H9 (cell line): Measurements from ENCODE around the gene SSBP2. TPM values are rescaled to one million over a fixed set of nuclear protein-coding genes. Genes with fewer than 3 reads are reported as not detected.

ENCODE experiments used
- DNase-seq: peaks from one replicate; pipeline ENCODE4 v3.0.0-alpha.2; 2017
- H2AFZ ChIP-seq: one replicate; pipeline ENCODE4 v1.6.1; 2013; ENCODE audit warnings: mild to moderate bottlenecking, low read length, control low read depth, moderate library complexity
- H2AK5ac ChIP-seq: 2 replicates; pipeline ENCODE4 v1.6.1; 2013; ENCODE audit warnings: low read length, control low read depth, mixed read lengths; ENCODE audit not compliant: insufficient read length
- H2BK120ac ChIP-seq: one replicate; pipeline ENCODE4 v1.6.1; 2013; ENCODE audit warnings: low read depth, mild to moderate bottlenecking, low read length, control low read depth, inconsistent platforms; ENCODE audit not compliant: poor library complexity, severe bottlenecking
- H2BK12ac ChIP-seq: 2 replicates; pipeline ENCODE4 v1.6.1; 2013; ENCODE audit warnings: low read length, control low read depth, mixed read lengths, low read depth; ENCODE audit not compliant: insufficient read length
- H2BK15ac ChIP-seq: 2 replicates; pipeline ENCODE4 v1.6.1; 2013; ENCODE audit warnings: low read depth, low read length, control low read depth
- H2BK20ac ChIP-seq: one replicate; pipeline ENCODE4 v1.6.1; 2013; ENCODE audit warnings: low read depth, mild to moderate bottlenecking, low read length, control low read depth, inconsistent platforms; ENCODE audit not compliant: poor library complexity, severe bottlenecking
- H2BK5ac ChIP-seq: 2 replicates; pipeline ENCODE4 v1.6.1; 2013; ENCODE audit warnings: low read length, control low read depth, mixed read lengths; ENCODE audit not compliant: insufficient read length
- H3K14ac ChIP-seq: 2 replicates; pipeline ENCODE4 v1.6.1; 2013; ENCODE audit warnings: low read length, control low read depth; ENCODE audit not compliant: insufficient read depth
- H3K18ac ChIP-seq: 2 replicates; pipeline ENCODE4 v1.6.1; 2013; ENCODE audit warnings: low read depth, mild to moderate bottlenecking, mixed read lengths, low read length, control low read depth; ENCODE audit not compliant: insufficient read length
- H3K23ac ChIP-seq: 2 replicates; pipeline ENCODE4 v1.6.1; 2013; ENCODE audit warnings: low read length, control low read depth, mixed read lengths, low read depth; ENCODE audit not compliant: insufficient read length
- H3K23me2 ChIP-seq: 2 replicates; pipeline ENCODE4 v1.6.1; 2013; ENCODE audit warnings: low read depth, mild to moderate bottlenecking, mixed read lengths, low read length, control low read depth; ENCODE audit not compliant: insufficient read length, poor library complexity, severe bottlenecking
- H3K27ac ChIP-seq: 2 replicates; pipeline ENCODE4 v1.5.1; 2013; ENCODE audit warnings: low read length, control low read depth, mixed read lengths, low read depth; ENCODE audit not compliant: insufficient read length
- H3K27me3 ChIP-seq: 2 replicates; pipeline ENCODE4 v1.6.1; 2013; ENCODE audit warnings: low read length, control low read depth, inconsistent platforms; ENCODE audit not compliant: insufficient read depth
- H3K4ac ChIP-seq: 2 replicates; pipeline ENCODE4 v1.6.1; 2013; ENCODE audit warnings: low read depth, mild to moderate bottlenecking, control low read depth, inconsistent platforms, low read length, moderate library complexity
- H3K4me1 ChIP-seq: 2 replicates; pipeline ENCODE4 v1.6.1; 2013; ENCODE audit warnings: low read length, control low read depth, inconsistent platforms; ENCODE audit not compliant: insufficient read depth
- H3K4me2 ChIP-seq: 2 replicates; pipeline ENCODE4 v1.6.1; 2013; ENCODE audit warnings: low read length, control low read depth, mixed read lengths; ENCODE audit not compliant: insufficient read length, insufficient read depth
- H3K56ac ChIP-seq: 2 replicates; pipeline ENCODE4 v1.6.1; 2013; ENCODE audit warnings: low read depth, mild to moderate bottlenecking, mixed read lengths, low read length, control low read depth; ENCODE audit not compliant: insufficient read length
- H3K79me1 ChIP-seq: 2 replicates; pipeline ENCODE4 v1.6.1; 2013; ENCODE audit warnings: low read depth, mild to moderate bottlenecking, moderate library complexity, low read length, control low read depth, inconsistent platforms; ENCODE audit not compliant: insufficient read depth, poor library complexity, severe bottlenecking
- H3K79me2 ChIP-seq: 2 replicates; pipeline ENCODE4 v1.6.1; 2013; ENCODE audit warnings: low read length, control low read depth, inconsistent platforms; ENCODE audit not compliant: insufficient read depth
- H3K9ac ChIP-seq: 2 replicates; pipeline ENCODE4 v1.6.1; 2013; ENCODE audit warnings: low read length, control low read depth, mixed read lengths; ENCODE audit not compliant: insufficient read length; ENCODE audit errors: extremely low read depth
- H3K9me3 ChIP-seq: one replicate; pipeline ENCODE4 v1.6.1; 2013; ENCODE audit warnings: low read depth, low read length, inconsistent platforms; ENCODE audit not compliant: control insufficient read depth
- H3T11ph ChIP-seq: one replicate; pipeline ENCODE4 v1.6.1; 2013; ENCODE audit warnings: mild to moderate bottlenecking, low read length, control low read depth, inconsistent platforms
- H4K20me1 ChIP-seq: one replicate; pipeline ENCODE4 v1.6.1; 2013; ENCODE audit not compliant: control insufficient read depth, insufficient read length, insufficient read depth
- H4K5ac ChIP-seq: 2 replicates; pipeline ENCODE4 v1.6.1; 2013; ENCODE audit warnings: low read depth, mild to moderate bottlenecking, mixed read lengths, low read length, control low read depth; ENCODE audit not compliant: insufficient read length
- H4K8ac ChIP-seq: replicated peaks from 2 replicates; pipeline ENCODE4 v1.6.1; 2013; ENCODE audit warnings: low read length, control low read depth, mixed read lengths, low read depth; ENCODE audit not compliant: insufficient read length
- H4K91ac ChIP-seq: 2 replicates; pipeline ENCODE4 v1.6.1; 2013; ENCODE audit warnings: low read depth, mild to moderate bottlenecking, moderate library complexity, mixed read lengths, low read length, control low read depth; ENCODE audit not compliant: insufficient read length
- H3K27ac Mint-ChIP-seq, 3 experiments: 2 replicates in 2 of 3; 3 replicates in 1 of 3; pipeline ENCODE4 v1.8.0; 2020 to 2021; ENCODE audit warnings: mixed read lengths in 3 of 3, mild to moderate bottlenecking in 1 of 3, moderate library complexity in 1 of 3
- H3K27me3 Mint-ChIP-seq: 2 replicates; pipeline ENCODE4 v1.8.0; 2021; ENCODE audit warnings: low read depth, mild to moderate bottlenecking, moderate library complexity, mixed read lengths
- H3K36me3 Mint-ChIP-seq, 3 experiments: 2 replicates in 2 of 3; 3 replicates in 1 of 3; pipeline ENCODE4 v1.8.0; 2020 to 2021; ENCODE audit warnings: low read depth in 3 of 3, mixed read lengths in 3 of 3; ENCODE audit not compliant: insufficient read depth in 1 of 3
- H3K4me1 Mint-ChIP-seq, 2 experiments: 2 replicates each; pipeline ENCODE4 v1.8.0; 2020; ENCODE audit warnings: mixed read lengths in 2 of 2
- H3K4me3 Mint-ChIP-seq, 2 experiments: 2 replicates in 1 of 2; 3 replicates in 1 of 2; pipeline ENCODE4 v1.8.0; 2020 to 2021; ENCODE audit warnings: mild to moderate bottlenecking in 2 of 2, mixed read lengths in 2 of 2, moderate library complexity in 1 of 2
- H3K9me3 Mint-ChIP-seq, 2 experiments: 2 replicates in 1 of 2; 3 replicates in 1 of 2; pipeline ENCODE4 v1.8.0; 2020; ENCODE audit warnings: mild to moderate bottlenecking in 2 of 2, mixed read lengths in 2 of 2, moderate library complexity in 1 of 2
- CTCF ChIP-seq: fragments of 200-600 bp; sonication (generic); conservative IDR thresholded peaks from 3 replicates; pipeline ENCODE4 v1.8.0; 2021; ENCODE audit warnings: antibody characterized with exemption, mild to moderate bottlenecking
- WGBS: extraction: QIAGEN DNeasy Blood & Tissue Kit; methylation state at CpG from one replicate; pipeline ENCODE4 v1.1.7; 2013; ENCODE audit warnings: missing lambda C conversion rate, low lambda C conversion rate, mixed read lengths; ENCODE audit not compliant: insufficient read length; ENCODE audit errors: extremely low coverage; 5-methylcytosine and 5-hydroxymethylcytosine counted together
- total RNA-seq: library from RNA; stranded (reverse); gene quantifications from 2 replicates; pipeline ENCODE4 v1.2.1, GENCODE V29; 2021

SSBP2 gene
- total RNA-seq, 1 experiment from 2014 or later = 35.6 TPM

DNA sequence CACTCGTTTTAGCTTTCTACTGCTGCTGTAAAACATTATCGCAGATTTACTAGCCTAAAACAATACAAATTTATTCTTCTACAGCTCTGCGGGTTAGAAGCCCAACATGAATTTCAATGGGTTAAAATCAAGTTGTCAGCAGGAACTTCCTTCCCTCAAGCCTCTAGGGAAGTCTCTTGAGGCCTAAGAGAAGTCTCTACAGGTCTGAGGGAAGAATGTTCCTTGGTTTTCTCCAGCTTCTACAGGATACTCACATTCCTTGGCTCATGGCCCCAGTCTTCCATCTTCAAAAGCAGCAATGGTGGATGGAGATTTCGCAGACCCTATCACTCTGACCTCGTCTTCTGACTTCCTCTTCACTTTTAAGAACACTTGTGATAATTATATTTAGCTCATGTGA lies 21.6 kb upstream of the SSBP2 start:
- Histone ChIP-seq H2BK20ac (no peak overlapping the region), H4K20me1 (no peaks in the 10 kb centered on the region), H3K23me2 (no peaks in the 10 kb centered on the region), H4K8ac (no peak overlapping the region), H3K18ac (no peak overlapping the region), H3K27me3 (no peaks in the 10 kb centered on the region), H3K4ac (no peak overlapping the region), H2AFZ (no peak overlapping the region), H2BK5ac (no peak overlapping the region), H3K23ac (no peak overlapping the region), H4K91ac (no peak overlapping the region), H3K79me1 (no peaks in the 10 kb centered on the region), H3K79me2 (no peaks in the 10 kb centered on the region), H2BK15ac (no peak overlapping the region), H3K27ac (no peak overlapping the region), H2BK12ac (no peak overlapping the region), H3K56ac (no peak overlapping the region), H3K9ac (no peak overlapping the region), H3K9me3 (no peaks in the 10 kb centered on the region), H4K5ac (no peak overlapping the region), H3K4me2 (no peak overlapping the region), H3T11ph (no peak overlapping the region), H3K4me1 (no peaks in the 10 kb centered on the region; the same call in 1 of the 2 replicates), H2BK120ac (no peak overlapping the region), H2AK5ac (no peak overlapping the region), H3K14ac (no peak overlapping the region)
- Mint-ChIP-seq H3K4me1 (peaks cover 5% of the 10 kb centered on the region in 2 experiments), H3K36me3 (peaks cover 3 to 9% (median 5%) of the 10 kb centered on the region in 3 experiments; a peak in 6 of 7 replicates), H3K27me3 (no peaks in the 10 kb centered on the region), H3K27ac (no peak overlapping the region), H3K4me3 (no peak overlapping the region), H3K9me3 (peaks cover 7 to 12% of the 10 kb centered on the region in 2 experiments; a peak in 4 of 5 replicates)
- no peak for DNase-seq
- no peak for TF ChIP-seq CTCF
- no CpG with 5 or more reads among the region's 5 CpGs for WGBS
